ENCODE data around the gene KRTAP5-2.

The KRTAP5-2 gene

GRCh38 chr11:1570896-1571759 lies 27.0 kb downstream of the KRTAP5-2 start:
- no peak for DNase-seq (ENCODE audit: low read depth)
- H3K4me3 ChIP-seq (ENCODE audit: low read length) = peak overlapping the region; percentile 44
- no peak for TF ChIP-seq CTCF (IDR thresholded peaks at IDR 0.05; ENCODE audit: insufficient read depth, low read depth, low read length, missing control alignments)

GRCh38 chr11:1570531-1570895 lies 27.6 kb downstream of the KRTAP5-2 start:
- no peak for DNase-seq (ENCODE audit: low read depth)
- no peak overlapping the region for H3K4me3 ChIP-seq (ENCODE audit: low read length)
- no peak for TF ChIP-seq CTCF (IDR thresholded peaks at IDR 0.05; ENCODE audit: insufficient read depth, low read depth, low read length, missing control alignments)

- DNase-seq (ENCODE audit: low read depth) = no peak
- H3K4me3 ChIP-seq (ENCODE audit: low read length) = no peak overlapping the region
- no peak for TF ChIP-seq CTCF (IDR thresholded peaks at IDR 0.05; ENCODE audit: insufficient read depth, low read depth, low read length, missing control alignments)
These were observed 28.1 kb downstream of the KRTAP5-2 start for GRCh38 chr11:1570001-1570453.

GRCh38 chr11:1569251-1569780 lies 28.8 kb downstream of the KRTAP5-2 start:
- no peak for DNase-seq (ENCODE audit: low read depth)
- H3K4me3 ChIP-seq (ENCODE audit: low read length) = no peak overlapping the region
- no peak for TF ChIP-seq CTCF (IDR thresholded peaks at IDR 0.05; ENCODE audit: insufficient read depth, low read depth, low read length, missing control alignments)

GRCh38 chr11:1568441-1568911 lies 29.6 kb downstream of the KRTAP5-2 start:
- TF ChIP-seq CTCF (IDR thresholded peaks at IDR 0.05; ENCODE audit: insufficient read depth, low read depth, low read length, missing control alignments) = no peak
- no peak overlapping the region for H3K4me3 ChIP-seq (ENCODE audit: low read length)
- no peak for DNase-seq (ENCODE audit: low read depth)

- no peak for DNase-seq (ENCODE audit: low read depth)
- TF ChIP-seq CTCF (IDR thresholded peaks at IDR 0.05; ENCODE audit: insufficient read depth, low read depth, low read length, missing control alignments) = no peak
These were observed 30.4 kb downstream of the KRTAP5-2 start for GRCh38 chr11:1567721-1568100.

More at GRCh38 chr11:1567721-1568100, 30.4 kb downstream of the KRTAP5-2 start:
- H3K4me3 ChIP-seq (ENCODE audit: low read length) = no peak overlapping the region

All from epithelial cell of esophagus (primary cell).